ENCODE results near the gene KLHL7.

The KLHL7 gene

GRCh38 chr7:23205909-23206767 is 100.6 kb downstream of the KLHL7 start:
- Histone ChIP-seq H3K4me1 (ENCODE audit: control insufficient read depth, insufficient read depth, low read length) (no peaks in the 10 kb centered on the region), H3K36me3 (ENCODE audit: control insufficient read depth, insufficient read depth, low read length) (peaks cover 6% of the 10 kb centered on the region), H3K4me3 (ENCODE audit: low read depth, low read length) (peak overlapping the region; percentile 47; the same call in 1 of the 2 replicates), H3K27me3 (ENCODE audit: control insufficient read depth, insufficient read depth, low read length) (no peaks in the 10 kb centered on the region), H3K9me3 (ENCODE audit: control insufficient read depth, insufficient read depth, low read depth, low read length) (no peaks in the 10 kb centered on the region), H3K9ac (ENCODE audit: low read length) (no peak overlapping the region), H3K27ac (ENCODE audit: low read depth, low read length) (no peak overlapping the region)

- Histone ChIP-seq H3K9me3 (ENCODE audit: control insufficient read depth, insufficient read depth, low read depth, low read length) (no peaks in the 10 kb centered on the region), H3K36me3 (ENCODE audit: control insufficient read depth, insufficient read depth, low read length) (no peaks in the 10 kb centered on the region), H3K9ac (ENCODE audit: low read length) (no peak overlapping the region), H3K4me3 (ENCODE audit: low read depth, low read length) (no peak overlapping the region), H3K27me3 (ENCODE audit: control insufficient read depth, insufficient read depth, low read length) (no peaks in the 10 kb centered on the region), H3K4me1 (ENCODE audit: control insufficient read depth, insufficient read depth, low read length) (peaks cover 4% of the 10 kb centered on the region), H3K27ac (ENCODE audit: low read depth, low read length) (no peak overlapping the region)
Measured at GRCh38 chr7:23207021-23207420, 101.4 kb downstream of the KLHL7 start.

- no peaks in the 10 kb centered on the region for H3K27me3 ChIP-seq (ENCODE audit: control insufficient read depth, insufficient read depth, low read length)
- H3K9ac ChIP-seq (ENCODE audit: low read length): no peak overlapping the region
- no peaks in the 10 kb centered on the region for H3K36me3 ChIP-seq (ENCODE audit: control insufficient read depth, insufficient read depth, low read length)
- peaks cover 7% of the 10 kb centered on the region for H3K4me1 ChIP-seq (ENCODE audit: control insufficient read depth, insufficient read depth, low read length)
- H3K4me3 ChIP-seq (ENCODE audit: low read depth, low read length): no peak overlapping the region
- H3K27ac ChIP-seq (ENCODE audit: low read depth, low read length): no peak overlapping the region
- H3K9me3 ChIP-seq (ENCODE audit: control insufficient read depth, insufficient read depth, low read depth, low read length): no peaks in the 10 kb centered on the region
Measured at GRCh38 chr7:23207884-23208283, 102.3 kb downstream of the KLHL7 start.

- Histone ChIP-seq H3K27ac (ENCODE audit: low read depth, low read length) (no peak overlapping the region), H3K4me3 (ENCODE audit: low read depth, low read length) (no peak overlapping the region), H3K27me3 (ENCODE audit: control insufficient read depth, insufficient read depth, low read length) (no peaks in the 10 kb centered on the region), H3K9ac (ENCODE audit: low read length) (no peak overlapping the region), H3K36me3 (ENCODE audit: control insufficient read depth, insufficient read depth, low read length) (no peaks in the 10 kb centered on the region), H3K4me1 (ENCODE audit: control insufficient read depth, insufficient read depth, low read length) (peaks cover 7% of the 10 kb centered on the region), H3K9me3 (ENCODE audit: control insufficient read depth, insufficient read depth, low read depth, low read length) (no peaks in the 10 kb centered on the region)
Measured at GRCh38 chr7:23208316-23208715, 102.7 kb downstream of the KLHL7 start.

- Histone ChIP-seq H3K27ac (ENCODE audit: low read depth, low read length) (no peak overlapping the region), H3K4me1 (ENCODE audit: control insufficient read depth, insufficient read depth, low read length) (peaks cover 7% of the 10 kb centered on the region), H3K4me3 (ENCODE audit: low read depth, low read length) (no peak overlapping the region), H3K9ac (ENCODE audit: low read length) (no peak overlapping the region), H3K27me3 (ENCODE audit: control insufficient read depth, insufficient read depth, low read length) (no peaks in the 10 kb centered on the region), H3K9me3 (ENCODE audit: control insufficient read depth, insufficient read depth, low read depth, low read length) (no peaks in the 10 kb centered on the region), H3K36me3 (ENCODE audit: control insufficient read depth, insufficient read depth, low read length) (no peaks in the 10 kb centered on the region)
Measured at GRCh38 chr7:23210506-23210905, 104.9 kb downstream of the KLHL7 start.

GRCh38 chr7:23211589-23211988 is 106.0 kb downstream of the KLHL7 start:
- H3K9ac ChIP-seq (ENCODE audit: low read length): no peak overlapping the region
- H3K4me3 ChIP-seq (ENCODE audit: low read depth, low read length): no peak overlapping the region
- H3K27ac ChIP-seq (ENCODE audit: low read depth, low read length): no peak overlapping the region
- H3K36me3 ChIP-seq (ENCODE audit: control insufficient read depth, insufficient read depth, low read length): no peaks in the 10 kb centered on the region
- H3K27me3 ChIP-seq (ENCODE audit: control insufficient read depth, insufficient read depth, low read length): no peaks in the 10 kb centered on the region
- H3K4me1 ChIP-seq (ENCODE audit: control insufficient read depth, insufficient read depth, low read length): peaks cover 7% of the 10 kb centered on the region
- H3K9me3 ChIP-seq (ENCODE audit: control insufficient read depth, insufficient read depth, low read depth, low read length): no peaks in the 10 kb centered on the region

GRCh38 chr7:23212395-23212794 is 106.8 kb downstream of the KLHL7 start:
- Histone ChIP-seq H3K9ac (ENCODE audit: low read length) (no peak overlapping the region), H3K4me1 (ENCODE audit: control insufficient read depth, insufficient read depth, low read length) (peaks cover 7% of the 10 kb centered on the region), H3K9me3 (ENCODE audit: control insufficient read depth, insufficient read depth, low read depth, low read length) (no peaks in the 10 kb centered on the region), H3K27me3 (ENCODE audit: control insufficient read depth, insufficient read depth, low read length) (no peaks in the 10 kb centered on the region), H3K4me3 (ENCODE audit: low read depth, low read length) (no peak overlapping the region), H3K36me3 (ENCODE audit: control insufficient read depth, insufficient read depth, low read length) (no peaks in the 10 kb centered on the region), H3K27ac (ENCODE audit: low read depth, low read length) (no peak overlapping the region)

GRCh38 chr7:23212841-23213240 is 107.3 kb downstream of the KLHL7 start:
- no peak overlapping the region for H3K9ac ChIP-seq (ENCODE audit: low read length)
- H3K36me3 ChIP-seq (ENCODE audit: control insufficient read depth, insufficient read depth, low read length): no peaks in the 10 kb centered on the region
- no peaks in the 10 kb centered on the region for H3K9me3 ChIP-seq (ENCODE audit: control insufficient read depth, insufficient read depth, low read depth, low read length)
- no peaks in the 10 kb centered on the region for H3K27me3 ChIP-seq (ENCODE audit: control insufficient read depth, insufficient read depth, low read length)
- no peak overlapping the region for H3K27ac ChIP-seq (ENCODE audit: low read depth, low read length)
- H3K4me1 ChIP-seq (ENCODE audit: control insufficient read depth, insufficient read depth, low read length): peaks cover 7% of the 10 kb centered on the region
- H3K4me3 ChIP-seq (ENCODE audit: low read depth, low read length): no peak overlapping the region

- Histone ChIP-seq H3K9me3 (ENCODE audit: control insufficient read depth, insufficient read depth, low read depth, low read length) (no peaks in the 10 kb centered on the region), H3K9ac (ENCODE audit: low read length) (no peak overlapping the region), H3K4me1 (ENCODE audit: control insufficient read depth, insufficient read depth, low read length) (peaks cover 10% of the 10 kb centered on the region), H3K4me3 (ENCODE audit: low read depth, low read length) (no peak overlapping the region), H3K36me3 (ENCODE audit: control insufficient read depth, insufficient read depth, low read length) (no peaks in the 10 kb centered on the region), H3K27ac (ENCODE audit: low read depth, low read length) (no peak overlapping the region), H3K27me3 (ENCODE audit: control insufficient read depth, insufficient read depth, low read length) (no peaks in the 10 kb centered on the region)
Measured at GRCh38 chr7:23213755-23214154, 108.2 kb downstream of the KLHL7 start.

GRCh38 chr7:23214423-23214822 is 108.8 kb downstream of the KLHL7 start:
- H3K27me3 ChIP-seq (ENCODE audit: control insufficient read depth, insufficient read depth, low read length): no peaks in the 10 kb centered on the region
- H3K4me3 ChIP-seq (ENCODE audit: low read depth, low read length): no peak overlapping the region
- H3K9me3 ChIP-seq (ENCODE audit: control insufficient read depth, insufficient read depth, low read depth, low read length): no peaks in the 10 kb centered on the region
- peaks cover 10% of the 10 kb centered on the region for H3K4me1 ChIP-seq (ENCODE audit: control insufficient read depth, insufficient read depth, low read length)
- no peak overlapping the region for H3K27ac ChIP-seq (ENCODE audit: low read depth, low read length)
- H3K9ac ChIP-seq (ENCODE audit: low read length): no peak overlapping the region
- H3K36me3 ChIP-seq (ENCODE audit: control insufficient read depth, insufficient read depth, low read length): no peaks in the 10 kb centered on the region

GRCh38 chr7:23214938-23215337 is 109.4 kb downstream of the KLHL7 start:
- H3K4me1 ChIP-seq (ENCODE audit: control insufficient read depth, insufficient read depth, low read length): peaks cover 10% of the 10 kb centered on the region
- no peaks in the 10 kb centered on the region for H3K27me3 ChIP-seq (ENCODE audit: control insufficient read depth, insufficient read depth, low read length)
- no peaks in the 10 kb centered on the region for H3K9me3 ChIP-seq (ENCODE audit: control insufficient read depth, insufficient read depth, low read depth, low read length)
- H3K27ac ChIP-seq (ENCODE audit: low read depth, low read length): no peak overlapping the region
- no peak overlapping the region for H3K4me3 ChIP-seq (ENCODE audit: low read depth, low read length)
- H3K9ac ChIP-seq (ENCODE audit: low read length): no peak overlapping the region
- H3K36me3 ChIP-seq (ENCODE audit: control insufficient read depth, insufficient read depth, low read length): no peaks in the 10 kb centered on the region

Data from HUES6 (cell line).